IMR-90 (cell line): Measurements from ENCODE around the gene CAP2. TPM values are rescaled to one million over a fixed set of nuclear protein-coding genes. Genes with fewer than 3 reads are reported as not detected.
A peak's percentile ranks its signal among the peaks of the same experiment; 100 is the strongest.

Experiments
- ATAC-seq: fragments of 200-7000 bp; cut with Tn5 transposase; 2 replicates; pipeline ENCODE4 v1.9.1; 2020; ENCODE audit warnings: low read depth, mild to moderate bottlenecking, moderate library complexity
- BruUV-seq: library from RNA; stranded (reverse); fragments of 400-500 nt; replicated peaks from 2 replicates; lab custom pipeline; 2021; lab: Mats Ljungman, UMichigan
- CTCF ChIA-PET: fragments of 300-600 bp; formaldehyde crosslinking; extraction: SDS; loops from one replicate; lab custom pipeline; 2021; ENCODE audit warnings: antibody characterized with exemption; lab: Yijun Ruan, JAX
- POLR2A ChIA-PET: fragments of 300-600 bp; sonication (Branson Sonifier 250); formaldehyde crosslinking; loops from one replicate; lab custom pipeline; 2022; ENCODE audit warnings: antibody characterized with exemption; ENCODE audit not compliant: unreplicated experiment; lab: Charles Lee
- DNase-seq: peaks from one replicate; pipeline ENCODE4 v3.0.0; 2013
- H2AFZ ChIP-seq: replicated peaks from 2 replicates; pipeline ENCODE3; 2013; ENCODE audit warnings: low read length, mild to moderate bottlenecking; ENCODE audit not compliant: poor library complexity
- H2AK5ac ChIP-seq: 2 replicates; pipeline ENCODE4 v1.6.1; 2013; ENCODE audit warnings: low read depth, low read length, inconsistent platforms
- H2AK9ac ChIP-seq: replicated peaks from 2 replicates; pipeline ENCODE3; 2013; ENCODE audit warnings: mild to moderate bottlenecking, low read depth, low read length, moderate library complexity; ENCODE audit not compliant: poor library complexity
- H2BK120ac ChIP-seq: 2 replicates; pipeline ENCODE4 v1.6.1; 2013; ENCODE audit warnings: low read depth, low read length, inconsistent platforms
- H2BK15ac ChIP-seq: 3 replicates; pipeline ENCODE4 v1.6.1; 2013; ENCODE audit warnings: low read depth, low read length, inconsistent platforms
- H2BK20ac ChIP-seq: 2 replicates; pipeline ENCODE4 v1.6.1; 2013; ENCODE audit warnings: low read depth, mild to moderate bottlenecking, inconsistent platforms, low read length, moderate library complexity
- H2BK5ac ChIP-seq: 2 replicates; pipeline ENCODE4 v1.6.1; 2013; ENCODE audit warnings: mild to moderate bottlenecking, low read depth, low read length, inconsistent platforms; ENCODE audit not compliant: poor library complexity, severe bottlenecking
- H3K14ac ChIP-seq: replicated peaks from 2 replicates; pipeline ENCODE4 v1.6.1; 2013; ENCODE audit warnings: low read depth, low read length, inconsistent platforms
- H3K18ac ChIP-seq: 2 replicates; pipeline ENCODE4 v1.6.1; 2013; ENCODE audit warnings: low read depth, low read length, control low read depth
- H3K23ac ChIP-seq: 2 replicates; pipeline ENCODE4 v1.6.1; 2013; ENCODE audit warnings: low read depth, low read length, inconsistent platforms
- H3K27ac ChIP-seq: 2 replicates; pipeline ENCODE4 v1.5.1; 2013; ENCODE audit warnings: mild to moderate bottlenecking, control low read depth, low read length; ENCODE audit not compliant: insufficient read depth
- H3K27me3 ChIP-seq: 2 replicates; pipeline ENCODE4 v1.6.1; 2013; ENCODE audit warnings: low read length; ENCODE audit not compliant: control insufficient read depth, insufficient read depth
- H3K36me3 ChIP-seq: 2 replicates; pipeline ENCODE4 v1.6.1; 2013; ENCODE audit warnings: low read length, mixed read lengths; ENCODE audit not compliant: control insufficient read depth, insufficient read depth
- H3K4ac ChIP-seq: 2 replicates; pipeline ENCODE4 v1.6.1; 2013; ENCODE audit warnings: low read depth, low read length, inconsistent platforms
- H3K4me1 ChIP-seq: 2 replicates; pipeline ENCODE4 v1.6.1; 2013; ENCODE audit warnings: low read length, mixed read lengths; ENCODE audit not compliant: control insufficient read depth, insufficient read depth
- H3K4me2 ChIP-seq: 2 replicates; pipeline ENCODE4 v1.6.1; 2013; ENCODE audit warnings: low read depth, mild to moderate bottlenecking, control low read depth, low read length, moderate library complexity
- H3K4me3 ChIP-seq: 2 replicates; pipeline ENCODE4 v1.5.1; 2013; ENCODE audit warnings: low read depth, mild to moderate bottlenecking, control low read depth, low read length, moderate library complexity; ENCODE audit not compliant: insufficient read depth
- H3K56ac ChIP-seq: 2 replicates; pipeline ENCODE4 v1.6.1; 2013; ENCODE audit warnings: low read length, inconsistent platforms; ENCODE audit not compliant: insufficient read depth; ENCODE audit errors: extremely low read depth
- H3K79me1 ChIP-seq, 2 experiments: 2 replicates each; pipeline ENCODE4 v1.6.1; 2013; ENCODE audit warnings: low read length in 2 of 2, inconsistent platforms in 1 of 2, low read depth in 1 of 2
- H3K9ac ChIP-seq: 2 replicates; pipeline ENCODE4 v1.6.1; 2013; ENCODE audit warnings: low read depth, low read length, control low read depth
- H3K9me1 ChIP-seq: 2 replicates; pipeline ENCODE4 v1.6.1; 2013; ENCODE audit warnings: low read length, inconsistent platforms; ENCODE audit not compliant: insufficient read depth
- H3K9me3 ChIP-seq: 2 replicates; pipeline ENCODE4 v1.6.1; 2013; ENCODE audit warnings: low read length; ENCODE audit not compliant: control insufficient read depth, insufficient read depth
- H4K20me1 ChIP-seq: 2 replicates; pipeline ENCODE4 v1.6.1; 2013; ENCODE audit warnings: low read length, inconsistent platforms; ENCODE audit not compliant: insufficient read depth
- H4K5ac ChIP-seq: 2 replicates; pipeline ENCODE4 v1.6.1; 2013; ENCODE audit warnings: mild to moderate bottlenecking, low read depth, low read length, control low read depth
- H4K8ac ChIP-seq, 2 experiments: 2 replicates each; pipeline ENCODE4 v1.6.1; 2013; ENCODE audit warnings: low read depth in 2 of 2, low read length in 2 of 2, control low read depth in 1 of 2, inconsistent platforms in 1 of 2
- H4K91ac ChIP-seq: 2 replicates; pipeline ENCODE4 v1.6.1; 2013; ENCODE audit warnings: low read depth, low read length, inconsistent platforms; ENCODE audit not compliant: insufficient read depth
- CEBPB ChIP-seq: IDR thresholded peaks from 2 replicates; pipeline ENCODE4 v1.6.1; 2012; ENCODE audit warnings: low read depth, low read length, improper control_type of control experiment
- POLR2A ChIP-seq: IDR thresholded peaks from 2 replicates; pipeline ENCODE4 v1.6.1; 2012; ENCODE audit warnings: mild to moderate bottlenecking, low read depth, low read length
- WGBS, 2 experiments: methylation state at CpG; one replicate each; pipeline versions ENCODE4 v1.1.5 to v1.1.7; 2013; ENCODE audit warnings: missing lambda C conversion rate in 2 of 2; ENCODE audit not compliant: insufficient read length in 1 of 2; ENCODE audit errors: extremely low coverage in 2 of 2; 5-methylcytosine and 5-hydroxymethylcytosine counted together
- dilution Hi-C: fragments of 300-500 bp; cut with HindIII; formaldehyde crosslinking; loops from one replicate; pipeline ENCODE4 v1.14.3; 2018; ENCODE audit warnings: low sequenced_read_pairs; ENCODE audit not compliant: unreplicated experiment
- in situ Hi-C: fragments of 300-500 bp; cut with MboI; formaldehyde crosslinking; loops from 3 replicates; pipeline ENCODE4 v1.14.3; 2019; ENCODE audit warnings: low sequenced_read_pairs, inconsistent platforms, mixed read lengths
- intact Hi-C: fragments of 100-400 bp; cut with micrococcal nuclease; formaldehyde crosslinking; loops from 2 replicates; pipeline ENCODE4 v1.10.0; 2022
- polyA plus RNA-seq, 3 experiments: library from polyadenylated mRNA; depleted of rRNA; stranded (reverse); fragments of >200 nt; gene quantifications; 2 replicates each; pipeline ENCODE4 v1.2.3, GENCODE V29; 2012; ENCODE audit warnings: low replicate concordance in 1 of 3
- total RNA-seq: library from RNA; depleted of rRNA; stranded (reverse); fragments of >200 nt; gene quantifications from 2 replicates; pipeline ENCODE4 v1.2.3, GENCODE V29; 2012

The CAP2 gene
- total and polyA plus RNA-seq, 2 of the 4 experiments (the other 2 are of a cell fraction) = 14.5 to 27.5 TPM

DNA sequence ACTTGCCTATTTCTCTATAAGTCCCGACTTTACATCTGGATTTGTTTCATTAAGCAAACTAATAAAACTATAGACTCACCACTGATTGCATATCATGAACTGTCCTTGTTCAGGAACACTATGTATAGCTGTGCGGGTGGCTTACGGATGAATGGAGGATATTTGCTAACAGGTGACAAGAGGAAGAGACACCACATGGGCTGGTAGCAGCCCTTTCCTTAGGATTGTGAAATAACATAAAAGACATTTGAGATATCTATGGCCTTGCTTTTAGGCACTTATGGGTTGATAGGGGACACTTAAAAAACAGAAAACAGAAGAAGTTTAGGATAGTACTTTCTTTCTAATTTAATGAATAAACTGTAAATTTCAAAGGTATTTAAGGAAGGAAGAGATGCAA lies 5.0 kb upstream of the CAP2 start:
- dilution Hi-C loops = no loop called here
- POLR2A ChIA-PET = no interaction called here
- BruUV-seq = no TSS peak

More for the DNA sequence above, 5.0 kb upstream of the CAP2 start:
- in situ Hi-C loops (no loop called here), intact Hi-C loops (no loop called here)
- Histone ChIP-seq H2BK120ac (no peak overlapping the region), H3K23ac (no peak overlapping the region), H3K18ac (no peak overlapping the region), H3K27me3 (no peaks in the 10 kb centered on the region), H4K20me1 (no peaks in the 10 kb centered on the region), H3K9me3 (no peaks in the 10 kb centered on the region), H2AFZ (no peak overlapping the region), H3K4ac (no peak overlapping the region), H4K8ac (no peak overlapping the region), H3K4me1 (peaks cover 11% of the 10 kb centered on the region), H3K36me3 (no peaks in the 10 kb centered on the region), H3K56ac (no peak overlapping the region), H4K91ac (no peak overlapping the region), H2AK5ac (no peak overlapping the region), H2BK15ac (no peak overlapping the region), H2AK9ac (no peak overlapping the region), H3K9ac (no peak overlapping the region), H3K79me1 (0 out of 4 replicates have a peak, but pooled peaks cover 0 to 4% of the 10 kb centered on the region in 2 experiments), H4K5ac (no peak overlapping the region), H3K27ac (no peak overlapping the region), H3K14ac (no peak overlapping the region), H3K9me1 (no peaks in the 10 kb centered on the region), H3K4me2 (no peak overlapping the region), H2BK20ac (peak overlapping the region; percentile 13; the same call in 1 of the 2 replicates), H3K4me3 (no peak overlapping the region), H2BK5ac (no peak overlapping the region)
- whole genome bisulfite sequencing, 2 experiments = no CpG with 5 or more reads among the region's 3 CpGs
- ATAC-seq (no peak), DNase-seq (no peak)
- CTCF ChIA-PET = no interaction called here
- TF ChIP-seq CEBPB = peak; percentile 32; the same call in 1 of the 2 replicates
- no peak for TF ChIP-seq POLR2A
